Neural progenitor cell (in vitro differentiated cells): ENCODE results near the gene CARNS1.

Experiments used
- EZH2phosphoT487 ChIP-seq: fragments of 200-600 bp; sonication (generic); IDR thresholded peaks from 2 replicates; pipeline ENCODE4 v1.6.1; 2017; ENCODE audit warnings: antibody characterized with exemption
- TF ChIP-seq, protein P1 (sequence below): fragments of 200-600 bp; sonication (generic); IDR thresholded peaks from 2 replicates; pipeline ENCODE4 v1.5.1; 2017; ENCODE audit warnings: antibody characterized with exemption, mild to moderate bottlenecking

DNA sequence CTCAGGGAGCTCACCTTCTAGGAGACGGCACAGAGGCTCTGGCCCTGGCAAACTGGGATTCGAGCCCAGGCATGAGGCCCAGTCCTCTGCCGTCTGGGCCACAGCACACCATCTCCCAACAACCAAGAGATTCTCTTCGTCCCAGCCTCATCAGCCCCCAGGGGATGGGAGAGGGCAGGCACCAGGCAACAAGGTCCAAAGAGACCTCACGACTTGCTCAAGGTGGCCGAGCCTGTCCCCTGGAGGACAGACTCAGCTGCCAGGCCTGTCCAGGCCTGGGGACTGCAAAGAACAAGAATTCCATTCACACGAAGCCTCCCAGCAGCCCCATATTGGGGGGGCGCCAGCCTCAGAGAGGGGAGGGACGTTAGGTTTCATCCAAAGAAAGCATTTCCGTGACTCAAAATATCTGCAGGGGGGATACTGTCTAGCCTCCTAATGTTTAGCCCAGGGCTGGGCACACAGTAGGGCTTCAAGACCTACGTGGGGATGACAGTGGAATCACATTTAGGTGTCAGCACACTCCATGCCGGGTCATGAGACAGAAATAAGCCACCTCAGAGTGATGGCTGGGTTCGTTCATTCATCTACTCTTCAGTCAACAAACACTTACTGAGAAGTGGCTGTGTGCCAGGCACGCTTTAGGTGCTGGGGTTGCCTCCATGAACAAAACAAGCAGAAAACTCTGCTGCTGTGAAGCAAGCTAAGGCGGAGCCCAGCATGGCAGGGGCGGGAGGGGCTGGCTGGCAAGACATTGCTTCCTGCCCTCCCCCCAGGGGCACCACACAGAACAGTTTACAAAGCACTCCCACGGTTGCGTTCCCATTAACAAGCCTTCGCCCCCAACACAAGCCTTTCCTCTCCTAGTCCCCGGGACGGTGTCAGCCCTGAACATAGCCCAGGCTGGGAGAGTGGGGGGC is 1.2 kb downstream of the CARNS1 start:
- TF ChIP-seq, protein P1, sequence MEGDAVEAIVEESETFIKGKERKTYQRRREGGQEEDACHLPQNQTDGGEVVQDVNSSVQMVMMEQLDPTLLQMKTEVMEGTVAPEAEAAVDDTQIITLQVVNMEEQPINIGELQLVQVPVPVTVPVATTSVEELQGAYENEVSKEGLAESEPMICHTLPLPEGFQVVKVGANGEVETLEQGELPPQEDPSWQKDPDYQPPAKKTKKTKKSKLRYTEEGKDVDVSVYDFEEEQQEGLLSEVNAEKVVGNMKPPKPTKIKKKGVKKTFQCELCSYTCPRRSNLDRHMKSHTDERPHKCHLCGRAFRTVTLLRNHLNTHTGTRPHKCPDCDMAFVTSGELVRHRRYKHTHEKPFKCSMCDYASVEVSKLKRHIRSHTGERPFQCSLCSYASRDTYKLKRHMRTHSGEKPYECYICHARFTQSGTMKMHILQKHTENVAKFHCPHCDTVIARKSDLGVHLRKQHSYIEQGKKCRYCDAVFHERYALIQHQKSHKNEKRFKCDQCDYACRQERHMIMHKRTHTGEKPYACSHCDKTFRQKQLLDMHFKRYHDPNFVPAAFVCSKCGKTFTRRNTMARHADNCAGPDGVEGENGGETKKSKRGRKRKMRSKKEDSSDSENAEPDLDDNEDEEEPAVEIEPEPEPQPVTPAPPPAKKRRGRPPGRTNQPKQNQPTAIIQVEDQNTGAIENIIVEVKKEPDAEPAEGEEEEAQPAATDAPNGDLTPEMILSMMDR, result no peak
- TF ChIP-seq EZH2phosphoT487, result no peak
